Measurements from ENCODE around the gene FGGY. TPM values are rescaled to one million over a fixed set of nuclear protein-coding genes. Genes with fewer than 3 reads are reported as not detected.

The FGGY gene
- total and polyA plus RNA-seq, 2 donors (not counting 3 experiments of a cell fraction or from before 2014, with no cell fraction given) = 5.6 to 6.4 TPM

- TF ChIP-seq FOS (IDR thresholded peaks at IDR 0.05; ENCODE audit: borderline replicate concordance, insufficient read depth, low read length) (no peak), GATA2 (IDR thresholded peaks at IDR 0.05; ENCODE audit: insufficient read depth, insufficient read length, low read depth, low read length) (no peak), MYC (IDR thresholded peaks at IDR 0.05; ENCODE audit: low read depth, low read length) (no peak), EZH2 (IDR thresholded peaks at IDR 0.05; ENCODE audit: borderline replicate concordance, low read depth, low read length, severe bottlenecking) (no peak), POLR2AphosphoS5 (IDR thresholded peaks at IDR 0.05; ENCODE audit: insufficient read depth, low read depth, low read length) (no peak), POLR2A (IDR thresholded peaks at IDR 0.05; ENCODE audit: low read depth, low read length) (no peak), JUN (IDR thresholded peaks at IDR 0.05; ENCODE audit: borderline replicate concordance, insufficient read depth, insufficient read length, low read depth) (no peak)
- TF ChIP-seq, protein P1, sequence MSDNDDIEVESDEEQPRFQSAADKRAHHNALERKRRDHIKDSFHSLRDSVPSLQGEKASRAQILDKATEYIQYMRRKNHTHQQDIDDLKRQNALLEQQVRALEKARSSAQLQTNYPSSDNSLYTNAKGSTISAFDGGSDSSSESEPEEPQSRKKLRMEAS (IDR thresholded peaks at IDR 0.05; ENCODE audit: insufficient read depth, insufficient read length) = no peak
- TF ChIP-seq, protein P2, sequence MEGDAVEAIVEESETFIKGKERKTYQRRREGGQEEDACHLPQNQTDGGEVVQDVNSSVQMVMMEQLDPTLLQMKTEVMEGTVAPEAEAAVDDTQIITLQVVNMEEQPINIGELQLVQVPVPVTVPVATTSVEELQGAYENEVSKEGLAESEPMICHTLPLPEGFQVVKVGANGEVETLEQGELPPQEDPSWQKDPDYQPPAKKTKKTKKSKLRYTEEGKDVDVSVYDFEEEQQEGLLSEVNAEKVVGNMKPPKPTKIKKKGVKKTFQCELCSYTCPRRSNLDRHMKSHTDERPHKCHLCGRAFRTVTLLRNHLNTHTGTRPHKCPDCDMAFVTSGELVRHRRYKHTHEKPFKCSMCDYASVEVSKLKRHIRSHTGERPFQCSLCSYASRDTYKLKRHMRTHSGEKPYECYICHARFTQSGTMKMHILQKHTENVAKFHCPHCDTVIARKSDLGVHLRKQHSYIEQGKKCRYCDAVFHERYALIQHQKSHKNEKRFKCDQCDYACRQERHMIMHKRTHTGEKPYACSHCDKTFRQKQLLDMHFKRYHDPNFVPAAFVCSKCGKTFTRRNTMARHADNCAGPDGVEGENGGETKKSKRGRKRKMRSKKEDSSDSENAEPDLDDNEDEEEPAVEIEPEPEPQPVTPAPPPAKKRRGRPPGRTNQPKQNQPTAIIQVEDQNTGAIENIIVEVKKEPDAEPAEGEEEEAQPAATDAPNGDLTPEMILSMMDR (IDR thresholded peaks at IDR 0.05; ENCODE audit: extremely low read depth in 1 of 2, insufficient read depth in 1 of 2, low read depth in 1 of 2, low read length in 2 of 2) = no peak
- dilution Hi-C loops (cut with MboI; ENCODE audit: extremely low pct_ligation_motif_present, low sequenced_read_pairs) (no loop called here), intact Hi-C loops (cut with micrococcal nuclease) (no loop called here)
- H3K4me2 ChIP-seq (ENCODE audit: insufficient read depth, low read length) = no peak overlapping the region
- CTCF ChIA-PET = no interaction called here
- FAIRE-seq = no peak
- no peak overlapping the region for H3K27ac ChIP-seq (ENCODE audit: insufficient read depth, low read depth, low read length)
- no peaks in the 10 kb centered on the region for H3K79me2 ChIP-seq (ENCODE audit: control insufficient read depth, insufficient read depth, low read length)
- no TSS peak for BruUV-seq (replicated peaks)
- H3K9ac ChIP-seq (replicated peaks; ENCODE audit: extremely low read depth, insufficient read depth, low read length) = no peak overlapping the region
- no peak overlapping the region for H3K4me3 ChIP-seq (replicated peaks in 1 of 3; ENCODE audit: insufficient read depth in 1 of 3, low read depth in 1 of 3, low read length in 3 of 3)
- no peaks in the 10 kb centered on the region for H3K27me3 ChIP-seq (ENCODE audit: control insufficient read depth in 2 of 2, insufficient read depth in 2 of 2, low read length in 2 of 2)
- H3K36me3 ChIP-seq (ENCODE audit: control insufficient read depth in 2 of 2, extremely low read depth in 1 of 2, insufficient read depth in 2 of 2, low read length in 2 of 2) = no peaks in the 10 kb centered on the region
- POLR2A ChIA-PET = no interaction called here
- H4K20me1 ChIP-seq (replicated peaks; ENCODE audit: control insufficient read depth, extremely low read depth, insufficient read depth, low read length) = no peaks in the 10 kb centered on the region
- H3K9me1 ChIP-seq (replicated peaks; ENCODE audit: control insufficient read depth, extremely low read depth, insufficient read depth, low read length) = no peaks in the 10 kb centered on the region
- H3K4me1 ChIP-seq (ENCODE audit: control insufficient read depth, extremely low read depth, insufficient read depth, low read length) = no peaks in the 10 kb centered on the region
- no peak for DNase-seq (ENCODE audit: low read depth, low spot score)
- H3K9me3 ChIP-seq (replicated peaks; ENCODE audit: control insufficient read depth, insufficient read depth, low read length) = no peaks in the 10 kb centered on the region
- H2AFZ ChIP-seq (ENCODE audit: low read depth, low read length) = no peak overlapping the region
These were observed 260.1 kb downstream of the FGGY start for GRCh38 chr1:59556802-59557548.

Measured in endothelial cell of umbilical vein (primary cell).